SU-DHL-6 (cell line): Measurements from ENCODE around the gene RAB4B.

Experiments
- H2AFZ ChIP-seq: fragments of 200-600 bp; sonication (generic); 2 replicates; pipeline ENCODE4 v1.6.1; 2014; ENCODE audit warnings: low read depth, mild to moderate bottlenecking, moderate library complexity, mixed read lengths, antibody characterized with exemption, low read length; ENCODE audit not compliant: severe bottlenecking
- H3F3A ChIP-seq: fragments of 200-600 bp; shearing (Covaris generic); 2 replicates; pipeline ENCODE4 v1.6.0; 2016; ENCODE audit warnings: antibody characterized with exemption, mild to moderate bottlenecking; ENCODE audit not compliant: insufficient read depth
- H3K27ac ChIP-seq: fragments of 200-600 bp; sonication (generic); 2 replicates; pipeline ENCODE4 v1.5.1; 2016; ENCODE audit warnings: low read depth, mild to moderate bottlenecking, low read length, moderate library complexity, mixed read lengths
- H3K27me3 ChIP-seq: fragments of 200-600 bp; sonication (generic), shearing (Covaris generic); 2 replicates; pipeline ENCODE4 v1.6.0; 2014; ENCODE audit warnings: mild to moderate bottlenecking, low read length
- H3K36me3 ChIP-seq: fragments of 200-600 bp; sonication (generic); 2 replicates; pipeline ENCODE4 v1.6.1; 2014; ENCODE audit warnings: mild to moderate bottlenecking, low read length, mixed read lengths
- H3K4me2 ChIP-seq: fragments of 300-600, 200-600 bp; shearing (Covaris generic), sonication (generic); 2 replicates; pipeline ENCODE4 v1.6.0; 2014; ENCODE audit warnings: low read length, low read depth, mild to moderate bottlenecking; ENCODE audit not compliant: poor library complexity, severe bottlenecking
- H3K4me3 ChIP-seq: fragments of 200-600 bp; sonication (generic); 2 replicates; pipeline ENCODE4 v1.5.1; 2014; ENCODE audit warnings: antibody characterized with exemption, low read length, mild to moderate bottlenecking, mixed read lengths; ENCODE audit not compliant: insufficient read depth, poor library complexity, severe bottlenecking
- H3K79me2 ChIP-seq: fragments of 200-600 bp; sonication (generic); 2 replicates; pipeline ENCODE4 v1.6.1; 2014; ENCODE audit warnings: mild to moderate bottlenecking, low read length, moderate library complexity; ENCODE audit not compliant: insufficient read depth
- H3K9ac ChIP-seq: fragments of 200-600 bp; sonication (generic); 2 replicates; pipeline ENCODE4 v1.7.0; 2014; ENCODE audit warnings: mild to moderate bottlenecking, low read length
- H3K9me2 ChIP-seq: fragments of 200-600 bp; sonication (generic); replicated peaks from 2 replicates; pipeline ENCODE4 v1.6.1; 2014; ENCODE audit warnings: low read length; ENCODE audit not compliant: insufficient read depth
- H3K9me3 ChIP-seq: fragments of 200-600 bp; sonication (generic); 2 replicates; pipeline ENCODE4 v1.6.1; 2014; ENCODE audit warnings: low read length, mixed read lengths; ENCODE audit not compliant: insufficient read depth
- H4K20me1 ChIP-seq: fragments of 200-600 bp; sonication (generic); 2 replicates; pipeline ENCODE4 v1.6.1; 2014; ENCODE audit warnings: low read depth, mild to moderate bottlenecking, antibody characterized with exemption, low read length, moderate library complexity, mixed read lengths
- EZH2phosphoT487 ChIP-seq: fragments of 200-600 bp; sonication (generic), shearing (Covaris generic); conservative IDR thresholded peaks from 2 replicates; pipeline ENCODE4 v1.6.1; 2018; ENCODE audit warnings: mild to moderate bottlenecking, antibody characterized with exemption, low read length, moderate library complexity, mixed read lengths
- TF ChIP-seq, protein P1 (sequence below): fragments of 200-600 bp; sonication (generic); IDR thresholded peaks from one replicate; pipeline ENCODE4 v1.5.1; 2017; ENCODE audit warnings: antibody characterized with exemption, mild to moderate bottlenecking, low read length, moderate library complexity; ENCODE audit not compliant: insufficient read depth, poor library complexity, severe bottlenecking

RAB4B gene

DNA sequence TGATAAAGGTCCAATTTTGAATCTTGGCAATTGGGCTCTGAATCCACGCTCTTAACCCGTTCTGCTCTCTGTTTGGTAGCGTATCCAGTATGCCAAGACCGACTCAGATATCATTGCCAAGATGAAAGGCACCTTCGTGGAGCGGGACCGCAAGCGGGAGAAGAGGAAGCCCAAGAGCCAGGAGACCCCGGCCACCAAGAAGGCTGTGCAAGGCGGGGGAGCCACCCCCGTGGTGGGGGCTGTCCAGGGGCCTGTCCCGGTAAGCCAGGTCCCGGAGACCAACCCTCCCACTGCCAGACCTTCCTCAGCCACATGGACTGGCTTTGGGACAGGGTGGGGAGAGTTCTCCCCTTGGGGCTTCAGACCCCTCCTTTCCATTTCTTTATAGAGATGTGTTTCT, 18.7 kb upstream of the RAB4B start:
- H3K27ac ChIP-seq: no peak overlapping the region
- no peak overlapping the region for H3K9ac ChIP-seq
- no peaks in the 10 kb centered on the region for H3K27me3 ChIP-seq
- peaks cover 62% of the 10 kb centered on the region for H3K79me2 ChIP-seq
- H3K9me3 ChIP-seq: no peaks in the 10 kb centered on the region
- no peak overlapping the region for H2AFZ ChIP-seq
- H3K9me2 ChIP-seq: no peaks in the 10 kb centered on the region
- TF ChIP-seq, protein P1, sequence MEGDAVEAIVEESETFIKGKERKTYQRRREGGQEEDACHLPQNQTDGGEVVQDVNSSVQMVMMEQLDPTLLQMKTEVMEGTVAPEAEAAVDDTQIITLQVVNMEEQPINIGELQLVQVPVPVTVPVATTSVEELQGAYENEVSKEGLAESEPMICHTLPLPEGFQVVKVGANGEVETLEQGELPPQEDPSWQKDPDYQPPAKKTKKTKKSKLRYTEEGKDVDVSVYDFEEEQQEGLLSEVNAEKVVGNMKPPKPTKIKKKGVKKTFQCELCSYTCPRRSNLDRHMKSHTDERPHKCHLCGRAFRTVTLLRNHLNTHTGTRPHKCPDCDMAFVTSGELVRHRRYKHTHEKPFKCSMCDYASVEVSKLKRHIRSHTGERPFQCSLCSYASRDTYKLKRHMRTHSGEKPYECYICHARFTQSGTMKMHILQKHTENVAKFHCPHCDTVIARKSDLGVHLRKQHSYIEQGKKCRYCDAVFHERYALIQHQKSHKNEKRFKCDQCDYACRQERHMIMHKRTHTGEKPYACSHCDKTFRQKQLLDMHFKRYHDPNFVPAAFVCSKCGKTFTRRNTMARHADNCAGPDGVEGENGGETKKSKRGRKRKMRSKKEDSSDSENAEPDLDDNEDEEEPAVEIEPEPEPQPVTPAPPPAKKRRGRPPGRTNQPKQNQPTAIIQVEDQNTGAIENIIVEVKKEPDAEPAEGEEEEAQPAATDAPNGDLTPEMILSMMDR: no peak
- no peaks in the 10 kb centered on the region for H3F3A ChIP-seq
- peaks cover 44% of the 10 kb centered on the region for H3K36me3 ChIP-seq
- peaks cover 32% of the 10 kb centered on the region for H4K20me1 ChIP-seq
- no peak overlapping the region for H3K4me3 ChIP-seq
- H3K4me2 ChIP-seq: no peak overlapping the region

DNA sequence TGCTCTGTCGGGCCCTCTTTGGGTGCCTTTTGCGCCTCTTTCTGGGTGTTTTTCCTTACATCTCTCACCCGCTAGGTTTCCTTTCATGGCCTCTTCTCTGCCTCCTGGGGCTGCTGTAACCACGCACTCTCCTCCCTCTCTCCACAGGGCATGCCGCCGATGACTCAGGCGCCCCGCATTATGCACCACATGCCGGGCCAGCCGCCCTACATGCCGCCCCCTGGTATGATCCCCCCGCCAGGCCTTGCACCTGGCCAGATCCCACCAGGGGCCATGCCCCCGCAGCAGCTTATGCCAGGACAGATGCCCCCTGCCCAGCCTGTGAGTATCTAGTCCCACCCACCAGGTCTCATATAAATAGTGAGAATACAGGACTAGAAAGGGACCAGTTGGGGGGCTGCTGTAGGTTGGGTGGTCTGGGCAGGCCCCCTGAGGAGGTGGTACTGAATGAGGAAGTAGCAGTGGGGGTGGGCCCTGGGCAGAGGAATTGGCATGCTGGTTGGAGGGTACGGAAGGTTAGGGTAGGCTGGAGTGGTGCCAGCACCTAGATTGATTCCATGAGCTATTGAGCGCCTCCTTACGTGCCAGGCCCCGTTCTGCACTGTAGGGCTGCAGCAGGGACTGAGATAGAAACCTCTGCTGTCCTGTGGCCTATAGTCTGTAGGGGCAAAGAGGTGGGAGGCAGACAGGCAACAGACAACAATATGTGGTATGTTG, 15.1 kb upstream of the RAB4B start:
- no peaks in the 10 kb centered on the region for H3K9me2 ChIP-seq
- no peak overlapping the region for H3K9ac ChIP-seq
- H3K27me3 ChIP-seq: no peaks in the 10 kb centered on the region
- no peak overlapping the region for H3K4me3 ChIP-seq
- no peak overlapping the region for H3K4me2 ChIP-seq
- peaks cover 13% of the 10 kb centered on the region; the same call in 1 of the 2 replicates for H3F3A ChIP-seq
- H3K36me3 ChIP-seq: peaks cover 53% of the 10 kb centered on the region
- peaks cover 16% of the 10 kb centered on the region; the same call in 1 of the 2 replicates for H4K20me1 ChIP-seq
- peaks cover 30% of the 10 kb centered on the region for H3K79me2 ChIP-seq
- TF ChIP-seq, protein P1: no peak
- TF ChIP-seq EZH2phosphoT487: no peak
- no peaks in the 10 kb centered on the region for H3K9me3 ChIP-seq
- H3K27ac ChIP-seq: no peak overlapping the region
- H2AFZ ChIP-seq: no peak overlapping the region

GRCh38 chr19:40763526-40763925, 14.5 kb upstream of the RAB4B start:
- Histone ChIP-seq H3K79me2 (peaks cover 25% of the 10 kb centered on the region), H3F3A (peaks cover 13% of the 10 kb centered on the region; the same call in 1 of the 2 replicates), H3K9me2 (no peaks in the 10 kb centered on the region), H3K9me3 (no peaks in the 10 kb centered on the region), H3K27ac (no peak overlapping the region), H3K36me3 (peaks cover 49% of the 10 kb centered on the region), H2AFZ (no peak overlapping the region), H3K27me3 (no peaks in the 10 kb centered on the region), H3K9ac (no peak overlapping the region), H3K4me3 (no peak overlapping the region), H3K4me2 (no peak overlapping the region), H4K20me1 (peaks cover 11% of the 10 kb centered on the region; the same call in 1 of the 2 replicates)
- no peak for TF ChIP-seq EZH2phosphoT487
- TF ChIP-seq, protein P1: no peak
